ENCODE measurements around the gene METTL23. TPM values are rescaled to one million over a fixed set of nuclear protein-coding genes. Genes with fewer than 3 reads are reported as not detected.
"Not testable (repeated sequence)": the region's sequence is repeated elsewhere in the genome, so short reads cannot be mapped to it uniquely, and the experiment has no call there.

METTL23 gene
- total and polyA plus RNA-seq, 8 donors: 14.4 to 34.1 (median 21.8) TPM

- TF ChIP-seq CTCF (IDR thresholded peaks at IDR 0.05): no peak
- 76 to 82% methylated on average over 5 of the region's 5 CpGs for WGBS, 2 donors
- no peak for FAIRE-seq
- H3K9me3 ChIP-seq: no peaks in the 10 kb centered on the region
- no peak overlapping the region for H3K4me3 ChIP-seq
- peaks cover 0 to 8% (median under 1%) of the 10 kb centered on the region in 3 donors for H3K4me1 ChIP-seq
- no peaks in the 10 kb centered on the region for H3K27me3 ChIP-seq
- H3K36me3 ChIP-seq: peaks cover 0 to 16% (median 0%) of the 10 kb centered on the region in 3 donors
- ATAC-seq: no peak
- intact Hi-C loops (cut with DNase I): no loop called here
- DNase-seq: no peak
- no peak overlapping the region for H3K27ac ChIP-seq
Observed at GRCh38 chr17:76740329-76741118, 13.9 kb downstream of the METTL23 start.

GRCh38 chr17:76742958-76743357, 16.3 kb downstream of the METTL23 start:
- ATAC-seq (no peak), DNase-seq (no peak), FAIRE-seq (no peak)
- Histone ChIP-seq H3K4me3 (no peak overlapping the region), H3K27ac (no peak overlapping the region), H3K4me1 (peaks cover 0 to 8% (median 0%) of the 10 kb centered on the region in 3 donors), H3K9me3 (no peaks in the 10 kb centered on the region), H3K27me3 (no peaks in the 10 kb centered on the region), H3K36me3 (peaks cover 0 to 18% (median 0%) of the 10 kb centered on the region in 3 donors)
- intact Hi-C loops (cut with DNase I): no loop called here
- no peak for TF ChIP-seq CTCF (IDR thresholded peaks at IDR 0.05)

GRCh38 chr17:76744747-76745146, 18.1 kb downstream of the METTL23 start:
- Histone ChIP-seq H3K36me3 (peaks cover 0 to 24% (median 0%) of the 10 kb centered on the region in 3 donors), H3K27ac (no peak overlapping the region), H3K4me3 (no peak overlapping the region), H3K9me3 (no peaks in the 10 kb centered on the region), H3K4me1 (no peaks in the 10 kb centered on the region), H3K27me3 (no peaks in the 10 kb centered on the region)
- 60 to 98% methylated on average over 2 of the region's 2 CpGs for WGBS, 2 donors
- FAIRE-seq (no peak), DNase-seq (no peak), ATAC-seq (no peak)
- intact Hi-C loops (cut with DNase I): no loop called here
- TF ChIP-seq CTCF (IDR thresholded peaks at IDR 0.05): no peak

GRCh38 chr17:76745785-76746184, 19.1 kb downstream of the METTL23 start:
- H3K4me1 ChIP-seq; H3K27ac ChIP-seq; H3K4me3 ChIP-seq; ATAC-seq; H3K27me3 ChIP-seq; intact Hi-C loops (cut with DNase I); DNase-seq; H3K9me3 ChIP-seq; FAIRE-seq: not testable (repeated sequence)
- H3K36me3 ChIP-seq: peaks cover 0 to 24% (median 0%) of the 10 kb centered on the region in 3 donors
- 96 to 99% methylated on average over 6 of the region's 6 CpGs for WGBS, 2 donors

GRCh38 chr17:76747716-76748363, 21.2 kb downstream of the METTL23 start:
- WGBS, 2 donors: 85 to 86% methylated on average over 9 of the region's 9 CpGs
- H3K4me1 ChIP-seq: no peaks in the 10 kb centered on the region
- no peaks in the 10 kb centered on the region for H3K9me3 ChIP-seq
- intact Hi-C loops (cut with DNase I): no loop called here
- H3K36me3 ChIP-seq: peaks cover 0 to 24% (median 0%) of the 10 kb centered on the region in 3 donors
- TF ChIP-seq CTCF (IDR thresholded peaks at IDR 0.05): no peak
- no peak for ATAC-seq
- no peak overlapping the region for H3K27ac ChIP-seq
- DNase-seq: no peak
- FAIRE-seq: no peak
- H3K27me3 ChIP-seq: no peaks in the 10 kb centered on the region
- no peak overlapping the region for H3K4me3 ChIP-seq

All from pancreas (tissue), 10 donors.